DMS53 treated with DMSO at 0.1 percent for 48 hours (cell line): ENCODE results near the gene OTOGL.

Experiments
- DNase-seq: peaks from one replicate; lab custom pipeline; 2025; ENCODE audit not compliant: unreplicated experiment; lab: John Stamatoyannopoulos, UW

The OTOGL gene

DNA sequence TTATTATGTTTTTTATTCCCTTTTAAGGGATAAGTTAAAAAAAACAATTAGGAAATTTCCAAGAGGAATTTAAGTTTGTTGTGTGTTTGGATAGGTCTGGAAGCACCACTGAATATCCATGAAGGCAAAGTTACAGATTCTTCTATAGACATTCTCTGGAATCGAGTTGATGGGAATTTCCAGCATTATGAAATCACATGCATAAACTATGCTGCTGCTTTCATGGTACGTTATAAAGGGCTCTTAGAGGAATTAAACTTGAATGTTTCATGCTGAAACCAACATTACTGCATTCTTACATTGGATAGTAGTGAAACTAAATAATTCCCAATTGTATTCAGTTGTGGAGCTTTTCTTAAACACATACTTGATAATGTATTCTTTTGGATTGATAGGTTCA, 323.2 kb downstream of the OTOGL start:
- DNase-seq: no peak
